HG03575 (cell line): ENCODE results near the gene HSPB9.

Experiments used
- ATAC-seq: cut with Tn5 transposase; IDR thresholded peaks from one replicate; pipeline ENCODE4 v1.9.1; 2021; ENCODE audit not compliant: unreplicated experiment, insufficient number of reproducible peaks, low FRiP score; ENCODE audit errors: extremely low read depth

Gene HSPB9

GRCh38 chr17:42116705-42117396 lies 5.8 kb upstream of the HSPB9 start:
- ATAC-seq: no peak

- ATAC-seq: no peak
Measured at GRCh38 chr17:42117397-42118125, 5.0 kb upstream of the HSPB9 start.

GRCh38 chr17:42118126-42118510 lies 4.5 kb upstream of the HSPB9 start:
- ATAC-seq: no peak

GRCh38 chr17:42118545-42118944 lies 4.1 kb upstream of the HSPB9 start:
- no peak for ATAC-seq

GRCh38 chr17:42119301-42119700 lies 3.3 kb upstream of the HSPB9 start:
- no peak for ATAC-seq

- no peak for ATAC-seq
Measured at GRCh38 chr17:42120161-42120769, 2.3 kb upstream of the HSPB9 start.

- no peak for ATAC-seq
Measured at GRCh38 chr17:42120770-42121769, 1.5 kb upstream of the HSPB9 start, which contains the start of gene KAT2A. KAT2A (minus strand) TSS chr17:42121367; CDS start chr17:42121304, 63 bp downstream.

- no peak for ATAC-seq
Measured at GRCh38 chr17:42124256-42124655, 1.7 kb downstream of the HSPB9 start.

GRCh38 chr17:42125565-42125964 lies 3.0 kb downstream of the HSPB9 start:
- no peak for ATAC-seq

GRCh38 chr17:42126836-42127235 lies 4.2 kb downstream of the HSPB9 start:
- ATAC-seq: no peak

- ATAC-seq: no peak
Measured at GRCh38 chr17:42127414-42127813, 4.8 kb downstream of the HSPB9 start.

GRCh38 chr17:42129109-42129837 lies 6.7 kb downstream of the HSPB9 start:
- no peak for ATAC-seq

- ATAC-seq: no peak
Measured at GRCh38 chr17:42130310-42130936, 7.8 kb downstream of the HSPB9 start.

GRCh38 chr17:42131232-42131631 lies 8.6 kb downstream of the HSPB9 start:
- ATAC-seq: no peak

GRCh38 chr17:42131981-42132432 lies 9.4 kb downstream of the HSPB9 start:
- ATAC-seq: no peak

- ATAC-seq: no peak
Measured at GRCh38 chr17:42132941-42133340, 10.3 kb downstream of the HSPB9 start.

- no peak for ATAC-seq
Measured at GRCh38 chr17:42133461-42134041, 10.9 kb downstream of the HSPB9 start.

- no peak for ATAC-seq
Measured at GRCh38 chr17:42135151-42135550, 12.5 kb downstream of the HSPB9 start.
